ENCODE results near the gene ATP2B1. TPM values are rescaled to one million over a fixed set of nuclear protein-coding genes. Genes with fewer than 3 reads are reported as not detected.

ATP2B1 gene
- total and polyA plus RNA-seq, 2 donors (not counting 3 experiments of a cell fraction or from before 2014, with no cell fraction given) = 6.4 to 28.0 TPM

- no peaks in the 10 kb centered on the region for H3K4me1 ChIP-seq (ENCODE audit: control insufficient read depth, extremely low read depth, insufficient read depth, low read length)
- no TSS peak for BruUV-seq (replicated peaks)
- CTCF ChIA-PET = interaction anchor here (0.9 kb wide), 1 partner anchor 18 kb away, joined by 3 read pairs; no protein-coding TSS in a partner anchor
Measured at GRCh38 chr12:89648211-89648930, 60.3 kb downstream of the ATP2B1 start.

More at GRCh38 chr12:89648211-89648930, 60.3 kb downstream of the ATP2B1 start:
- Histone ChIP-seq H3K9me1 (replicated peaks; ENCODE audit: control insufficient read depth, extremely low read depth, insufficient read depth, low read length) (no peaks in the 10 kb centered on the region), H3K79me2 (ENCODE audit: control insufficient read depth, insufficient read depth, low read length) (no peaks in the 10 kb centered on the region), H3K27ac (ENCODE audit: insufficient read depth, low read depth, low read length) (no peak overlapping the region), H4K20me1 (replicated peaks; ENCODE audit: control insufficient read depth, extremely low read depth, insufficient read depth, low read length) (no peaks in the 10 kb centered on the region), H3K4me2 (ENCODE audit: insufficient read depth, low read length) (no peak overlapping the region), H3K27me3 (ENCODE audit: control insufficient read depth in 2 of 2, insufficient read depth in 2 of 2, low read length in 2 of 2) (no peaks in the 10 kb centered on the region), H3K4me3 (replicated peaks in 1 of 3; ENCODE audit: insufficient read depth in 1 of 3, low read depth in 1 of 3, low read length in 3 of 3) (no peak overlapping the region), H3K9me3 (replicated peaks; ENCODE audit: control insufficient read depth, insufficient read depth, low read length) (no peaks in the 10 kb centered on the region), H3K36me3 (ENCODE audit: control insufficient read depth in 2 of 2, extremely low read depth in 1 of 2, insufficient read depth in 2 of 2, low read length in 2 of 2) (no peaks in the 10 kb centered on the region), H3K9ac (replicated peaks; ENCODE audit: extremely low read depth, insufficient read depth, low read length) (no peak overlapping the region), H2AFZ (ENCODE audit: low read depth, low read length) (no peak overlapping the region)
- no peak for FAIRE-seq
- POLR2A ChIA-PET = no interaction called here
- TF ChIP-seq MYC (IDR thresholded peaks at IDR 0.05; ENCODE audit: low read depth, low read length) (no peak), MAX (IDR thresholded peaks at IDR 0.05; ENCODE audit: insufficient read depth, insufficient read length) (no peak), GATA2 (IDR thresholded peaks at IDR 0.05; ENCODE audit: insufficient read depth, insufficient read length, low read depth, low read length) (no peak), FOS (IDR thresholded peaks at IDR 0.05; ENCODE audit: borderline replicate concordance, insufficient read depth, low read length) (no peak), EZH2 (IDR thresholded peaks at IDR 0.05; ENCODE audit: borderline replicate concordance, low read depth, low read length, severe bottlenecking) (no peak), POLR2A (IDR thresholded peaks at IDR 0.05; ENCODE audit: low read depth, low read length) (no peak), JUN (IDR thresholded peaks at IDR 0.05; ENCODE audit: borderline replicate concordance, insufficient read depth, insufficient read length, low read depth) (no peak), POLR2AphosphoS5 (IDR thresholded peaks at IDR 0.05; ENCODE audit: insufficient read depth, low read depth, low read length) (no peak)
- TF ChIP-seq, protein P1, sequence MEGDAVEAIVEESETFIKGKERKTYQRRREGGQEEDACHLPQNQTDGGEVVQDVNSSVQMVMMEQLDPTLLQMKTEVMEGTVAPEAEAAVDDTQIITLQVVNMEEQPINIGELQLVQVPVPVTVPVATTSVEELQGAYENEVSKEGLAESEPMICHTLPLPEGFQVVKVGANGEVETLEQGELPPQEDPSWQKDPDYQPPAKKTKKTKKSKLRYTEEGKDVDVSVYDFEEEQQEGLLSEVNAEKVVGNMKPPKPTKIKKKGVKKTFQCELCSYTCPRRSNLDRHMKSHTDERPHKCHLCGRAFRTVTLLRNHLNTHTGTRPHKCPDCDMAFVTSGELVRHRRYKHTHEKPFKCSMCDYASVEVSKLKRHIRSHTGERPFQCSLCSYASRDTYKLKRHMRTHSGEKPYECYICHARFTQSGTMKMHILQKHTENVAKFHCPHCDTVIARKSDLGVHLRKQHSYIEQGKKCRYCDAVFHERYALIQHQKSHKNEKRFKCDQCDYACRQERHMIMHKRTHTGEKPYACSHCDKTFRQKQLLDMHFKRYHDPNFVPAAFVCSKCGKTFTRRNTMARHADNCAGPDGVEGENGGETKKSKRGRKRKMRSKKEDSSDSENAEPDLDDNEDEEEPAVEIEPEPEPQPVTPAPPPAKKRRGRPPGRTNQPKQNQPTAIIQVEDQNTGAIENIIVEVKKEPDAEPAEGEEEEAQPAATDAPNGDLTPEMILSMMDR (IDR thresholded peaks at IDR 0.05; ENCODE audit: extremely low read depth in 1 of 2, insufficient read depth in 1 of 2, low read depth in 1 of 2, low read length in 2 of 2) = no peak
- intact Hi-C loops (cut with micrococcal nuclease) (no loop called here), dilution Hi-C loops (cut with MboI; ENCODE audit: extremely low pct_ligation_motif_present, low sequenced_read_pairs) (no loop called here)
- DNase-seq (ENCODE audit: low read depth, low spot score) = no peak

All from endothelial cell of umbilical vein (primary cell).